ENCODE measurements around the gene LRCH3. TPM values are rescaled to one million over a fixed set of nuclear protein-coding genes. Genes with fewer than 3 reads are reported as not detected.

LRCH3 gene
- 41.6 and 63.3 TPM in 2 replicates for total RNA-seq (ENCODE audit: low replicate concordance)

DNA sequence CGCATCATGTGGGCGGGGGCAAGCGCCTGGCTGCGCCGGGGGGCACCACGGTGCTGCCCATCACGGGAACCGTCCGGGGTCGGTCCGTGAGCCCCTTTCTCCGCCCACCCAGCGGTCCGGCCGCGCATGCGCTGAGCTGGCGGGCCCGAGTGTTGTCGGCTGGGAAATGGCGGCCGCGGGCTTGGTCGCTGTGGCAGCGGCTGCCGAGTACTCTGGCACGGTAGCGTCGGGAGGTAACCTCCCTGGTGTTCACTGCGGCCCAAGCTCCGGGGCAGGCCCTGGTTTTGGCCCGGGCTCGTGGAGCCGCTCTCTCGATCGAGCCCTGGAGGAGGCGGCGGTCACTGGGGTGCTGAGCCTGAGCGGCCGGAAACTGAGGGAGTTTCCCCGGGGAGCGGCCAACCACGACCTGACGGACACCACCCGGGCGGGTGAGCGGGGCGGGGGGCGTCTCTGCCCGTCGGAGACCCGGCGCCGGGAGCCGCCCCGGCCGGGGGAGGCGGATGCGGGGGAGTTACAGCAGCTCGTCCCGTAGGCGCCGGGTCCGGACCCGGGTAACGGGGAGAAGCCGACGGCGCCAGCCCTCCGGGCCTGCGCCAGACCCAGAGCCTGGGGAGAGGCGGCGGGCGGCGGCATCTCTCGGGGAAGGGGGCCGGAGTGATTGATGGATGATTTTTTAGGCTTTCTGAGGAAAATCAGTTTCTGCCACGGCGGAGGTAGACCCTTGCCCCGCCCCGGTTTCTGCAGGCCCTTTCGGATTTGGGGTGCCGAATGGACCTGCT, at the start of gene LRCH3:
TSS of gene LRCH3 (plus strand) at position 142 of the 779 bp plus-strand sequence. CDS start at position 167, 25 bp downstream.

DNA sequence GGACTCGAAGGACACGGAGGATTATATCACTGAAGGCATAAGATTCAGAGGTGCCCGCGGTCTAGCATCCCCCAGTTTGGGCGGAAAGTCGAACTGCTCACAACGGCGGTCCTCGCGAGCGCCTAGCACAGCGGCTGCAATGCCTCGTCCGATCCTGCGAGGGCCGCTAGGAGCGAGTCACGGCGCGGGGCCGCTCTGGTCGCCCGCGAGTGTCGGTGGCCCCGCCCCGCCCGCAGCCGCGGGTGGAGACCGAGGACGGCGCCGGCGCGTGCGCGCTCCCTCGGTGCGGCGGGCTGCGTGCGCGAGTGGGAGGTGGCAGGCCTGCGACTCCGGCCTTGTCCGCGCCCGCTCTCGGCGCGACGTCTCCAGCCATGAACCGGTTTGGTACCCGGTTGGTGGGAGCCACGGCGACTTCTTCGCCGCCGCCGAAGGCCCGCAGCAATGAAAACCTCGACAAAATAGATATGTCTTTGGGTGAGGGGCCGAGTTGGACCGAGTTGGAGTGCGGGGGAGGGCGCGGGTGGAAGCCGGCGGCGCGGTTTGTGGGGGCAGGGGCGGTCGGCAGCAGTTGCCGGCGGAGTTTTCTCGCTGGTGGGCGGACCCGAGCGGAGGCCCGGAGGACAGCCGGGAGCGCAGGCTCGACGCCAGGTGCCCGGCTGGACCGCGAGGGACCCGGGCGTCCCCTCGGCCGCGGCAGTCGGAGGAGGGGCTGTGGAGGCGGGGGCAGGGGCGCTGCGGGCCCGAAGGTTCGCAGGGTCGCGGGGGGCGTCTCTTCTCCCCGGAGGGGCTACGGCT, 41.3 kb upstream of the LRCH3 start, which contains the start of gene FYTTD1:
TSS of gene FYTTD1 (plus strand) at position 283 of the 795 bp plus-strand sequence. CDS start at position 372, 89 bp downstream.

Other genes with a start within 250 kb of the LRCH3 start
- 0.68 and 1.6 TPM in 2 replicates for gene BDH1, start 235.3 kb upstream of the LRCH3 start, total RNA-seq (ENCODE audit: low replicate concordance)
- gene RUBCN, start 54.4 kb upstream of the LRCH3 start, total RNA-seq (ENCODE audit: low replicate concordance) = 5.6 and 6.7 TPM in 2 replicates
- gene FYTTD1, start 41.4 kb upstream of the LRCH3 start, total RNA-seq (ENCODE audit: low replicate concordance) = 16.0 and 32.7 TPM in 2 replicates
- gene RPL35A, start 158.9 kb downstream of the LRCH3 start, total RNA-seq (ENCODE audit: low replicate concordance) = 427 and 811 TPM in 2 replicates
- 4.0 and 12.6 TPM in 2 replicates for gene LMLN, start 169.0 kb downstream of the LRCH3 start, total RNA-seq (ENCODE audit: low replicate concordance)

All from smooth muscle cell of the coronary artery (primary cell).